Measurements from ENCODE around the gene MCHR2.

DNA sequence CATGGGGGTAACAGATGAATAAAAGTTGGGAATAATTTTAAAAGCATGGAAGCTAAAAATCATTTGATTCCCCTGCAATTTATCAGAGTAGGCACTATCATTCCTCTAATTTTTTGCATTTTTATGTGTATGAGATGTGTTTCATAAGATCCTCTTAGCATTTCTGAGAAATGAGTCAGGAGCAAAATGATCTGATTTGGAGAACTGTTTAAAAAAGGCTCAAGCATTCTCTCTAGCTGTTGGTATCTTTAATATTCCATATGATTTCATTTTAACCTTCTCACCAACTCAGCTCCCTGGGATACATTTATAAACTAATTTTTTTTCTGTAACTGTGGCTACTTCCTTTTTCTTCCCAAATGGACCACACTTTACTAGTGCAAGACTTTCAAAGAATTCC is 60.9 kb downstream of the MCHR2 start:
- TF ChIP-seq, protein P1, sequence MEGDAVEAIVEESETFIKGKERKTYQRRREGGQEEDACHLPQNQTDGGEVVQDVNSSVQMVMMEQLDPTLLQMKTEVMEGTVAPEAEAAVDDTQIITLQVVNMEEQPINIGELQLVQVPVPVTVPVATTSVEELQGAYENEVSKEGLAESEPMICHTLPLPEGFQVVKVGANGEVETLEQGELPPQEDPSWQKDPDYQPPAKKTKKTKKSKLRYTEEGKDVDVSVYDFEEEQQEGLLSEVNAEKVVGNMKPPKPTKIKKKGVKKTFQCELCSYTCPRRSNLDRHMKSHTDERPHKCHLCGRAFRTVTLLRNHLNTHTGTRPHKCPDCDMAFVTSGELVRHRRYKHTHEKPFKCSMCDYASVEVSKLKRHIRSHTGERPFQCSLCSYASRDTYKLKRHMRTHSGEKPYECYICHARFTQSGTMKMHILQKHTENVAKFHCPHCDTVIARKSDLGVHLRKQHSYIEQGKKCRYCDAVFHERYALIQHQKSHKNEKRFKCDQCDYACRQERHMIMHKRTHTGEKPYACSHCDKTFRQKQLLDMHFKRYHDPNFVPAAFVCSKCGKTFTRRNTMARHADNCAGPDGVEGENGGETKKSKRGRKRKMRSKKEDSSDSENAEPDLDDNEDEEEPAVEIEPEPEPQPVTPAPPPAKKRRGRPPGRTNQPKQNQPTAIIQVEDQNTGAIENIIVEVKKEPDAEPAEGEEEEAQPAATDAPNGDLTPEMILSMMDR (IDR thresholded peaks at IDR 0.05), result no peak
- no peak for TF ChIP-seq POLR2A (IDR thresholded peaks at IDR 0.05)

Measured in thyroid gland (tissue), 4 donors.